Hypothalamus (tissue), 51 donors: Measurements from ENCODE around the gene XPO4.
"Not testable (repeated sequence)": the region's sequence is repeated elsewhere in the genome, so short reads cannot be mapped to it uniquely, and the experiment has no call there.

Source experiments
- DNase-seq, 51 donors: peaks; one replicate each; lab custom pipeline; 2025; lab: John Stamatoyannopoulos, UW

XPO4 gene

GRCh38 chr13:20891768-20892167, 10.8 kb downstream of the XPO4 start:
- no peak for DNase-seq

- no peak for DNase-seq
These were observed 11.5 kb downstream of the XPO4 start for GRCh38 chr13:20891034-20891433.

GRCh38 chr13:20890540-20890939, 12.0 kb downstream of the XPO4 start:
- not testable (repeated sequence) for DNase-seq

GRCh38 chr13:20882206-20882605, 20.3 kb downstream of the XPO4 start:
- no peak for DNase-seq

- DNase-seq: no peak
These were observed 24.6 kb downstream of the XPO4 start for GRCh38 chr13:20877902-20878301.

GRCh38 chr13:20876802-20877201, 25.7 kb downstream of the XPO4 start:
- DNase-seq: not testable (repeated sequence)

- DNase-seq: not testable (repeated sequence)
These were observed 28.1 kb downstream of the XPO4 start for GRCh38 chr13:20874439-20874838.

- no peak for DNase-seq
These were observed 29.2 kb downstream of the XPO4 start for GRCh38 chr13:20873348-20873747.

- DNase-seq: no peak
These were observed 31.7 kb downstream of the XPO4 start for GRCh38 chr13:20870829-20871228.

GRCh38 chr13:20869540-20869939, 33.0 kb downstream of the XPO4 start:
- DNase-seq: no peak

- DNase-seq: no peak
These were observed 35.1 kb downstream of the XPO4 start for GRCh38 chr13:20867408-20867807.

- not testable (repeated sequence) for DNase-seq
These were observed 40.9 kb downstream of the XPO4 start for GRCh38 chr13:20861666-20862065.

- DNase-seq: no peak
These were observed 41.7 kb downstream of the XPO4 start for GRCh38 chr13:20860844-20861243.

GRCh38 chr13:20856650-20857049, 45.9 kb downstream of the XPO4 start:
- DNase-seq: no peak

- DNase-seq: no peak
These were observed 50.6 kb downstream of the XPO4 start for GRCh38 chr13:20851844-20852402.

GRCh38 chr13:20848944-20849343, 53.6 kb downstream of the XPO4 start:
- no peak for DNase-seq

GRCh38 chr13:20848203-20848602, 54.3 kb downstream of the XPO4 start:
- DNase-seq: no peak

GRCh38 chr13:20847296-20847695, 55.2 kb downstream of the XPO4 start:
- DNase-seq: no peak

GRCh38 chr13:20843166-20843565, 59.4 kb downstream of the XPO4 start:
- DNase-seq: no peak

GRCh38 chr13:20840568-20840967, 62.0 kb downstream of the XPO4 start:
- no peak for DNase-seq

GRCh38 chr13:20833900-20834679, 68.5 kb downstream of the XPO4 start:
- no peak for DNase-seq

- no peak for DNase-seq
These were observed 69.7 kb downstream of the XPO4 start for GRCh38 chr13:20832861-20833260.

GRCh38 chr13:20831933-20832332, 70.6 kb downstream of the XPO4 start:
- no peak for DNase-seq
